Heart left ventricle (tissue), 16 donors: Measurements from ENCODE around the gene MAPK8IP1. TPM values are rescaled to one million over a fixed set of nuclear protein-coding genes. Genes with fewer than 3 reads are reported as not detected.

Experiments used
- ATAC-seq, 4 donors: fragments of 200-7000 bp; cut with Tn5 transposase; one replicate each; pipeline ENCODE4 v1.9.1; 2020 to 2022; ENCODE audit warnings: moderate library complexity in 4 of 4, mild to moderate bottlenecking in 3 of 4, moderate number of reproducible peaks in 1 of 4
- DNase-seq, 5 donors: peaks; one replicate each; pipeline ENCODE4 v3.0.0-alpha.2; 2020
- H3K27ac ChIP-seq, 12 donors: fragments of 200-600 bp; sonication (generic) in 4 of 12; one replicate each; pipeline versions ENCODE4 v1.5.0 to v1.8.0; 2016 to 2022; ENCODE audit warnings: mild to moderate bottlenecking in 2 of 12
- H3K27me3 ChIP-seq, 9 donors: fragments of 200-600 bp; sonication (generic) in 2 of 9; one replicate each; pipeline versions ENCODE4 v1.5.1 to v1.8.0; 2016 to 2022; ENCODE audit warnings: mild to moderate bottlenecking in 3 of 9
- H3K36me3 ChIP-seq, 9 donors: fragments of 200-600 bp; sonication (generic) in 2 of 9; one replicate each; pipeline versions ENCODE4 v1.5.0 to v1.8.0; 2018 to 2022; ENCODE audit warnings: mild to moderate bottlenecking in 2 of 9
- H3K4me1 ChIP-seq, 12 donors: fragments of 200-600 bp; sonication (generic) in 4 of 12; one replicate each; pipeline versions ENCODE4 v1.5.0 to v1.8.0; 2016 to 2022; ENCODE audit warnings: mild to moderate bottlenecking in 3 of 12
- H3K4me3 ChIP-seq, 12 donors: fragments of 200-600 bp; sonication (generic) in 4 of 12; one replicate each; pipeline versions ENCODE4 v1.5.0 to v1.8.0; 2017 to 2022; ENCODE audit warnings: mild to moderate bottlenecking in 9 of 12, moderate library complexity in 4 of 12
- H3K9me3 ChIP-seq, 12 donors: fragments of 200-600 bp; sonication (generic) in 4 of 12; one replicate each; pipeline versions ENCODE4 v1.5.0 to v1.8.0; 2016 to 2022; ENCODE audit warnings: mild to moderate bottlenecking in 1 of 12
- POLR2A ChIP-seq, 2 donors: fragments of 450-650 bp; IDR thresholded peaks; one replicate each; pipeline ENCODE4 v1.6.1; 2017; ENCODE audit warnings: antibody characterized with exemption in 2 of 2, mild to moderate bottlenecking in 2 of 2, moderate library complexity in 2 of 2
- WGBS, 4 donors: extraction: QIAGEN DNeasy Blood & Tissue Kit in 2 of 4; methylation state at CpG; one replicate each; pipeline versions ENCODE4 v1.1.5 to v1.1.7; 2013 to 2018; 5-methylcytosine and 5-hydroxymethylcytosine counted together
- intact Hi-C, 10 donors: fragments of 100-400 bp; cut with DNase I; formaldehyde crosslinking; loops; one replicate each; pipeline versions ENCODE4 v1.11.1 to v1.14.2; 2022
- polyA plus RNA-seq, 2 donors: library from polyadenylated mRNA; stranded (reverse); fragments of 200-250 nt; gene quantifications; one replicate each; pipeline ENCODE4 v1.2.3, GENCODE V29; 2013
- total RNA-seq, 9 donors: library from RNA; depleted of rRNA in 2 of 9; stranded (reverse); fragments of >200 nt in 2 of 9; fragmentation: NEBNext Ultra II Directional in 3 of 9; extraction: Animal tissue kit (Norgen Biotek cat#: 25700) in 3 of 9; gene quantifications; one replicate each; pipeline versions ENCODE4 v1.1.0 to v1.2.4, GENCODE V29; 2016 to 2023
- TF ChIP-seq, protein P1 (sequence below), 12 donors: fragments of 200-600 bp; sonication (generic) in 4 of 12; IDR thresholded peaks; one replicate each; pipeline versions ENCODE4 v1.5.0 to v1.8.0; 2018 to 2022; ENCODE audit warnings: antibody characterized with exemption in 12 of 12, mild to moderate bottlenecking in 5 of 12
- donor health status: ischemic (EF 13 %, LVEDD 7.1; RV severe dilation, severe dysfunction).
- donor health status: healthy with polysubstance abuse.
- donor health status: DM: no; HTN: yes; CAD: no.
- donor health status: DM: no; HTN: no; CAD: no.
- donor health status: ischemic (EF 25% LVEDD 6.9; RV normal size, moderate dysfunction).
- donor health status: ischemic (EF 25% LVEDD 5.7; RV mildly dilated, moderate dysfunction).
- donor health status: healthy.
- donor health status: DM: yes; HTN: yes; CAD: no.
- donor health status: ischemic (EF 35%, LVEDD 5.7; RV mildly dilated, moderate dysfunction).
- donor health status: nonischemic (EF 11% LVEDD 7.7; RV severe dilation, severe dysfunction).
- donor health status: DM: yes; HTN: yes; CAD: no.
- donor health status: PGD.
- donor health status: ischemic (EF 29% LVEDD 5.4; RV normal size, mild dysfunction).
- donor health status: nonischemic (EF 23%, LVEDD 6.1; RV moderate dilation, normal function).

The MAPK8IP1 gene
- total and polyA plus RNA-seq, 11 donors, result 2.4 to 8.0 (median 7.3) TPM

DNA sequence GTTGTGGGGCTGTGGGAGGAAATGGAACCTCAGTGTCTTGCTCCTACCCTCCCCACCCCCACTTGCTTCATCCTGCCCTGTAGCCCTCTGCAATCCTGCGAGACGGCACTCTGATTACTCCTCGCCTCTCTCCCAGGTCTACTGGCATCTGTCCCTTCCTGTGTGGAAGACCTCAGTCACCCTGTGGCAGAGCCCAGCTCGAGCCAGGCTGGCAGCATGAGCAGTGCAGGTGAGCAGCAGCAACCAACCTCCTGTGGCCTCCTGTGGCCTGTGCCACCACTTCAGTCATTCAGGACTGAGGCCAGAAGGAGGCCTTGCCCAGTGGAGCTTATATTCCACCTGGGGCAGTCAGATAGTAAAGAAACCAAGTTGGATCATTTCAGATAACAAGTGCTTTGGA lies 14.7 kb upstream of the MAPK8IP1 start:
- peaks cover 4 to 100% (median 100%) of the 10 kb centered on the region in 9 donors for H3K36me3 ChIP-seq
- no peaks in the 10 kb centered on the region for H3K27me3 ChIP-seq
- DNase-seq (peak in 1 of 5 donors; percentile 9), ATAC-seq (no peak)
- H3K4me1 ChIP-seq, result peaks cover 0 to 4% (median 0%) of the 10 kb centered on the region in 12 donors
- H3K4me3 ChIP-seq, result no peak overlapping the region
- no peak overlapping the region for H3K27ac ChIP-seq
- 70 to 84% (median 80%) methylated on average over 3 to 4 of the region's 4 CpGs for WGBS, 4 donors
- no peaks in the 10 kb centered on the region for H3K9me3 ChIP-seq
- TF ChIP-seq, protein P1, sequence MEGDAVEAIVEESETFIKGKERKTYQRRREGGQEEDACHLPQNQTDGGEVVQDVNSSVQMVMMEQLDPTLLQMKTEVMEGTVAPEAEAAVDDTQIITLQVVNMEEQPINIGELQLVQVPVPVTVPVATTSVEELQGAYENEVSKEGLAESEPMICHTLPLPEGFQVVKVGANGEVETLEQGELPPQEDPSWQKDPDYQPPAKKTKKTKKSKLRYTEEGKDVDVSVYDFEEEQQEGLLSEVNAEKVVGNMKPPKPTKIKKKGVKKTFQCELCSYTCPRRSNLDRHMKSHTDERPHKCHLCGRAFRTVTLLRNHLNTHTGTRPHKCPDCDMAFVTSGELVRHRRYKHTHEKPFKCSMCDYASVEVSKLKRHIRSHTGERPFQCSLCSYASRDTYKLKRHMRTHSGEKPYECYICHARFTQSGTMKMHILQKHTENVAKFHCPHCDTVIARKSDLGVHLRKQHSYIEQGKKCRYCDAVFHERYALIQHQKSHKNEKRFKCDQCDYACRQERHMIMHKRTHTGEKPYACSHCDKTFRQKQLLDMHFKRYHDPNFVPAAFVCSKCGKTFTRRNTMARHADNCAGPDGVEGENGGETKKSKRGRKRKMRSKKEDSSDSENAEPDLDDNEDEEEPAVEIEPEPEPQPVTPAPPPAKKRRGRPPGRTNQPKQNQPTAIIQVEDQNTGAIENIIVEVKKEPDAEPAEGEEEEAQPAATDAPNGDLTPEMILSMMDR (IDR thresholded peaks at IDR 0.05), result no peak
- TF ChIP-seq POLR2A (IDR thresholded peaks at IDR 0.05), result no peak
- intact Hi-C loops, result loop anchor here in 2 of 10 donors (10.0 kb wide), 1 partner anchor 134 kb away; no protein-coding TSS in a partner anchor

DNA sequence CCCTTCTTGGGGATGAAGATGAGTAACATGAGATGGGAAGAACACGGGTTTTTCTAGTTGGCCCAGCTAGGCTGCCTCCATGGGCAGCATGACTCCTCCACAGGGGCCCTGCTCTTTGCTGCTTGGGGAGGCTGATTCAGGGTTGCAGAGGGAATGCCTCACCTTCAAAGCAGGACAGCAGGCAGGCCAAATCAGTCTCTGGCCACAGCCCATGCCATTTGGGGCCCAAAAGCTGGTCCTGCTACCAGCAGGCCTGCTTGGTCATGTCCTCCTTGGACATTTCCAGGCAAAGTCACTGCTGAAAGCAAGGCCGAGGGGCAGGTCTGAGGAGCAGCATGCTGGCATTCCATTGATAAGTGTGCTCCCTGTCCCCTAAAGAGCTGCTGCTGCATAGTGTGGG lies 13.8 kb upstream of the MAPK8IP1 start:
- intact Hi-C loops, result loop anchor here in 2 of 10 donors (10.0 kb wide), 1 partner anchor 133 kb away; no protein-coding TSS in a partner anchor
- Histone ChIP-seq H3K4me3 (no peak overlapping the region), H3K27me3 (no peaks in the 10 kb centered on the region), H3K9me3 (no peaks in the 10 kb centered on the region), H3K36me3 (peaks cover 4 to 100% (median 96%) of the 10 kb centered on the region in 9 donors), H3K4me1 (peaks cover 0 to 11% (median 0%) of the 10 kb centered on the region in 12 donors), H3K27ac (no peak overlapping the region)
- ATAC-seq (no peak), DNase-seq (no peak)
- TF ChIP-seq, protein P1 (IDR thresholded peaks at IDR 0.05), result no peak
- no peak for TF ChIP-seq POLR2A (IDR thresholded peaks at IDR 0.05)
- 70 to 86% (median 83%) methylated on average over 2 of the region's 2 CpGs for WGBS, 4 donors

DNA sequence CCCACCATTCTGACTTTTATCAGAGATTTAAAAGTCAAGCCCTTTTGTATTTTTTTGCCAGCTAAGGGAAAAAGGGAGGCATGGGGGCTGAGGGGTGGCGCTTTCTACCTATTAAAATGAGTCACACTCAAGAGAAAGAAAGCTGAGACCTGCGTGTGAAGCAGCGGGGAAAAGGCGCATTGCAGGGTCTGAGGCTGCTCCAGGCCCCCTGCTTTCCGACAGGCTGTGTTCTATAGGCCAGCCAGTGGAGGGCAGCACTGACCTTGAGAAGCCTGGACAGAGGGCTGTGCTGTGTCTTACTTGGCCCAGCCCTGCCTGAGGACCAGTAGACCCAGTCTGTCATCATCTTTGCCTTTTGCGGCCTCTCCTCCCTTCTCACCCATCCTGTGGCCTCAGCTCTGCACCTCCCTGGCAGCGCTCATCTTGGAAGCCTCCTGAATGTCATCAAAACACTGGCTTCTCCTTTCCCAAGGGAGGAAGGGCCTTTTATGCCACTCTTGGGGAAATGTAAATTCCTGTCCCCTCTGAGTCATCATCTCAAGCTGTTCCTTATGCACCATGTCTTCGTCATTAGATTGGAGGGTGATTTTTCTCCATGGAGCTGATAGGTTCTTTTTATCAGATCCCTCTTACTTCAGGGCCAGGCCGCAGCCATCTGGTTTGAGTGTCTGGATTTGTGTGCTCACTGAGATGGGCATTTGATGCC lies 12.6 kb upstream of the MAPK8IP1 start:
- WGBS, 4 donors, result 58 to 68% (median 63%) methylated on average over 9 of the region's 9 CpGs
- H3K36me3 ChIP-seq, result peaks cover 5 to 100% (median 96%) of the 10 kb centered on the region in 9 donors
- peaks cover 0 to 14% (median 0%) of the 10 kb centered on the region in 12 donors for H3K4me1 ChIP-seq
- ATAC-seq, result peak in 3 of 4 donors; percentile 71 to 74 (median 72)
- no peaks in the 10 kb centered on the region for H3K27me3 ChIP-seq
- no peak overlapping the region for H3K27ac ChIP-seq
- no peak overlapping the region for H3K4me3 ChIP-seq
- TF ChIP-seq, protein P1 (IDR thresholded peaks at IDR 0.05), result peak; percentile 44 to 70 (median 60)
- no peak for TF ChIP-seq POLR2A (IDR thresholded peaks at IDR 0.05)
- DNase-seq, result peak in 2 of 5 donors; percentile 51 to 57
- intact Hi-C loops, result loop anchor here in 2 of 10 donors (10.0 kb wide), 1 partner anchor 132 kb away; no protein-coding TSS in a partner anchor
- no peaks in the 10 kb centered on the region for H3K9me3 ChIP-seq

DNA sequence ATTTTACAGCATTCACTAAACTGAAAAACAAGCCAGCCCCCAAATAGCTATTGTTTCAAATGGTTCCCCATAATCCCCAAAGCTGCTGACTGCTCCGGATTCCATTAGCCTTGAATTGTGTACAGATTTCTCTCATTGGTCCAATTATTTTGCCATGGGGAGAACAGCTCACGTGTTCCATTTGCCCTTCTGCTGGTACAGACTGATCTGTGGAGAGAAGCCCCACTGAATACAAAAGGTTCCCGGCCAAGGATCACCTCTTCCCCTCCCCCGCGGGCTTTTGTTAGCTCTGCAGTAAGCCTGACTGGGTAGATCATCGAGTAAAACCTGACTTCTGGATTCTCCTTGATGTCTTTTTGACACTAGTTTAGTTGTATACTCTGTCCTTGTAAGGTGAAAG lies 9.1 kb upstream of the MAPK8IP1 start:
- ATAC-seq (peak; percentile 47 to 67 (median 58)), DNase-seq (no peak)
- Histone ChIP-seq H3K36me3 (peaks cover 5 to 100% (median 87%) of the 10 kb centered on the region in 9 donors), H3K9me3 (no peaks in the 10 kb centered on the region), H3K4me1 (peaks cover 0 to 25% (median 2%) of the 10 kb centered on the region in 12 donors), H3K4me3 (no peak overlapping the region), H3K27ac (peak overlapping the region in 1 of 12 donors; percentile 71), H3K27me3 (no peaks in the 10 kb centered on the region)
- intact Hi-C loops, result loop anchor here in 2 of 10 donors (10.0 kb wide), 1 partner anchor 128 kb away; no protein-coding TSS in a partner anchor
- no peak for TF ChIP-seq POLR2A (IDR thresholded peaks at IDR 0.05)
- 46 to 67% (median 62%) methylated on average over 6 of the region's 6 CpGs for WGBS, 4 donors
